OCI-LY7 (cell line): Measurements from ENCODE around the gene MGAT1.

ENCODE experiments used
- CTCF ChIP-seq: fragments of 200-600 bp; sonication (generic); conservative IDR thresholded peaks from 2 replicates; pipeline ENCODE4 v1.5.1; 2014; ENCODE audit warnings: mild to moderate bottlenecking, antibody characterized with exemption, low read length, moderate library complexity, mixed read lengths
- EZH2phosphoT487 ChIP-seq: fragments of 200-600 bp; sonication (generic); IDR thresholded peaks from 2 replicates; pipeline ENCODE4 v1.6.1; 2018; ENCODE audit warnings: low read depth, borderline replicate concordance, mild to moderate bottlenecking, mixed run types, antibody characterized with exemption, low read length, moderate library complexity, mixed read lengths

DNA sequence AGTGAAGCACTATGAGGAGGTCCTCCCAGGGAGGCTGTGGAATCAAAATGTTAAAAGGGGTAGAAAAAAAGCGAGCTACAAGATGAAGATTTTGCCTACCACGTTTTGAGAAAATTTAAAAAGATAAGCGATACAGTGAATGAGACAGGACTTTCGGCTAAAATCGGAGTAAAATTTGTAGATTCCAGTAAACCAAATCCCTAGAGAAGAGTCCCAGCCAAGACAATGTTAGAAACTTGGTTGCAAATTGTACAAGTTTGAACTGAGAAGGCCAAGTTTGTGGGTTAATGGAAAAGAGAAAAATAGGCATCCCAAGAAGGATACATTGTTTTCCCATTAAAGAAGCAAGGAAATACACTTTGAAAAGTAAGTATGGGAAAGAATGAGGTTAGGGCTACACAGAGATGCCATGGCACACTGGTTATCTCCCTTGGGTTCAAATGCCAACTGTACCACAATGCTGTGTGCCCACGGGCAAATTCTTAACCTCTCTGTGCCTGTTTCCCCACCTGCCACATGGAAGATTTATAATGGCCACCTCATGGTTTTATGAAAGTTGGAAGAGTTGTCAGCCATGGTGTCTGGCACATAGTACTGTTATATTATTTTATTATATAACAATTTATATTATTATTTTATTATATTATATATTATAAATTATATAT lies 16.2 kb upstream of the MGAT1 start:
- TF ChIP-seq CTCF (no peak), EZH2phosphoT487 (no peak)
